GM12875 (cell line): Measurements from ENCODE around the gene MMS19.

Experiments used
- H3K4me3 ChIP-seq: one replicate; pipeline ENCODE4 v1.5.1; 2011; ENCODE audit warnings: low read depth, low read length, control low read depth
- TF ChIP-seq, protein P1 (sequence below): IDR thresholded peaks from 2 replicates; pipeline ENCODE4 v1.5.1; 2011; ENCODE audit warnings: low read depth, mild to moderate bottlenecking, control low read depth, inconsistent platforms, low read length, moderate library complexity, borderline replicate concordance; ENCODE audit not compliant: insufficient read depth

Gene MMS19

GRCh38 chr10:97462309-97462708 lies 35.9 kb downstream of the MMS19 start:
- H3K4me3 ChIP-seq = no peak overlapping the region
- TF ChIP-seq, protein P1, sequence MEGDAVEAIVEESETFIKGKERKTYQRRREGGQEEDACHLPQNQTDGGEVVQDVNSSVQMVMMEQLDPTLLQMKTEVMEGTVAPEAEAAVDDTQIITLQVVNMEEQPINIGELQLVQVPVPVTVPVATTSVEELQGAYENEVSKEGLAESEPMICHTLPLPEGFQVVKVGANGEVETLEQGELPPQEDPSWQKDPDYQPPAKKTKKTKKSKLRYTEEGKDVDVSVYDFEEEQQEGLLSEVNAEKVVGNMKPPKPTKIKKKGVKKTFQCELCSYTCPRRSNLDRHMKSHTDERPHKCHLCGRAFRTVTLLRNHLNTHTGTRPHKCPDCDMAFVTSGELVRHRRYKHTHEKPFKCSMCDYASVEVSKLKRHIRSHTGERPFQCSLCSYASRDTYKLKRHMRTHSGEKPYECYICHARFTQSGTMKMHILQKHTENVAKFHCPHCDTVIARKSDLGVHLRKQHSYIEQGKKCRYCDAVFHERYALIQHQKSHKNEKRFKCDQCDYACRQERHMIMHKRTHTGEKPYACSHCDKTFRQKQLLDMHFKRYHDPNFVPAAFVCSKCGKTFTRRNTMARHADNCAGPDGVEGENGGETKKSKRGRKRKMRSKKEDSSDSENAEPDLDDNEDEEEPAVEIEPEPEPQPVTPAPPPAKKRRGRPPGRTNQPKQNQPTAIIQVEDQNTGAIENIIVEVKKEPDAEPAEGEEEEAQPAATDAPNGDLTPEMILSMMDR = no peak

DNA sequence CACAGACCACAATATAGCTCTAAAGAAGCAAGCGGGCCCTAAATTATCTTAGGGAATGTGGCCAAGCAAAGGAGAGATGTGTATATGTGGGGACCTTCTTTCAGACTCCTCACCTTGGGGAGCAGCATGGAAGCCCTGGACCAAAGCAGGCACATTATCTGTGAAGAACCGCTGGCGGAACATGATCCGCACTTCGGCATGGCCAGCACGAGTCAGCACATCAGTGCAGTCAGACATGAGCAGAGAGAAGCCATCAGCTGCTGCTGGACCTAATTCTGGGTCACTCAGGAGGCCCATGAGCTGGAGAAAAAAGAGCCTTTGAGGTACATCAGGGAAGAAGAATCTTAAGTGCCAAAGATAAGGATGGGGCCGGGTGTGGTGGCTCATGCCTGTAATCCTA lies 38.3 kb downstream of the MMS19 start:
- H3K4me3 ChIP-seq = no peak overlapping the region
- TF ChIP-seq, protein P1 = no peak

DNA sequence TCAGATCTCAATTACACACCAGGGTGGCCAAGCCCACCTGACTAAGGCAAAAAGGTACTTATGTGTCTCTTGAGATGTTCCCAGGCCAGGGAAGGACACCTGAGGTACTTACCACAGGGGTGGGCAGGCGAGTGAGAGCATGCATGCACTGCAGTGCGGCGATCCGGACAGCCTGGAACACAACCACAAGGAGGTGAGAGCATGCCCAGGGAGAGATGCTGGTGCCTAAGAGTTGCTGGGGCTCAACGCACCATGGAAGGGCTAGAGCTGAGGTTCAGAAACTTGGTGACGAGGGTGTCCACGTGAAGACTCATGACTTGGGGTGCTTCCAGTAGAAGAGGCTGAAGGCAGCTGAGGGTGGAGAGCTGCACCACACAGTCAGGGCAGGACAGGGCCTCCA lies 39.1 kb downstream of the MMS19 start:
- no peak overlapping the region for H3K4me3 ChIP-seq
- TF ChIP-seq, protein P1 = no peak

DNA sequence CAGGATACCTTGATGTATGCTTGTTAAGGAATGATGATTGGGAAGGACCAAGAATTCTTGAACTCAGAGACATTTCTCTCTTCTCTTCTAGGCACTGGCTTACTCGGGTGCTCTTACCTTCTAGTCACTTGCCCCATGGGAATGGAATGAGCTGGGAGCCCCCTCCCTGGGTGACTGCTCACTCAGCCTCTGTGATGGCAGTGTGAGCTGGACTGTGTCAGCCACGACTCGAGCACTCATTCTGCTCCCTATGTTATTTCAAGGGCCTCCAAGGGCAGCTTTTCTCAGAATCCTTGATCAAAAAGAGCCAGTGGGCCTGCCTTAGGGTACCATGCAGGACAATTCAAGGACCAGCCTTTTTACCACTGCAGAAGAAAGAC lies 41.5 kb downstream of the MMS19 start:
- no peak overlapping the region for H3K4me3 ChIP-seq
- TF ChIP-seq, protein P1 = no peak

GRCh38 chr10:97456034-97456685 lies 42.1 kb downstream of the MMS19 start:
- TF ChIP-seq, protein P1 = no peak
- no peak overlapping the region for H3K4me3 ChIP-seq

DNA sequence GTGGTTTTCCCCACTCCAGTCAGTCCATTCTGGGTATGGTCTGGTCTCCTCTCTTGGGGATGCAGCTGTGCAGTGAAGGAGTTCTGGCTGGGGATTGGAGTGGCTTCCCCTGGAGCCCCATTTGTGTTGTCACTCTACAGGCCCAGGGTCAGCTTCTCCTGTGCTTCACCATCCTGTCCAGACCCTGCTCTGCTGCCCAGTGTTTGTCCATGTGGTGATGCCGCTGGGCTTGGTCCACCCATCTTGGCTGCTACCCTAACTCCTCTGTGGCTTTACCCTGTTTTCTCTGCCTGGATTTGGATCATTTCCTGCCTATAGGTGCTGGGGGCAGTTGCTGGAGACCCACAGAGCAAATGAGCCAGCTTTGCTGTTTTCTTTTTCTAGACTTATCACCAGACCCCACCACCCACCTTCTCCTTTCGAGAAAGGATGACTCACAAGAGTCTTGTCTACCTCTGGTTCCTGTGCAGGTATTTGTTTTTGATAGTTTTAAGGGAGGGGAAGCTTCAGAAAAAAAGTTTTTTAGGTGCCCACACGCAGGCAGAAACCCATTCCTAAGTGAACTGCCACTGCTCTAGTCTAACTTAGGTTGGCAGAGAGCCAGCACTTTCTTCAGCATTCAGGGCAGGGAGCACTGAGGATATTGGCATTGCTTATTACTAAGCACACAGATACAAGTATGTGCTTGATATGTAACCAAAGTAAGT lies 43.7 kb downstream of the MMS19 start:
- no peak overlapping the region for H3K4me3 ChIP-seq
- TF ChIP-seq, protein P1 = no peak

DNA sequence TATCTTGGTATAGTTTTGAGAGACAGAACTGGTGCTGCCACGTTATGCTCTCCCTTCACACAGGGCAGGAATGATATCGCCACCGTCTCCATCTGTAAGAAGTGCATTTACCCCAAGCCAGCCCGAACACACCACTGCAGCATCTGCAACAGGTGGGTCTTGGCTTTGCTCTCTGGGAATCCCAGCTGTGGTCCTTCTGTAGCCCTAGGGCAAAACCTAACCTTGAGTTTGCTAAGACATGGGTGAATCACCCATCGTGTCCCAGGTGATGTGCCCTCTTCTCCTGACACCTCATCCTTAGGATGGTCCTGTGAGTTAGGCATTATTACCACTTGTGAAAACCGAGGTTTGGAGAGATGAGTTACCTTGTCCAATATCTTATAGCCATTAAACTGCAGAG lies 45.9 kb downstream of the MMS19 start:
- TF ChIP-seq, protein P1 = no peak
- no peak overlapping the region for H3K4me3 ChIP-seq
